ENCODE results near the gene MYZAP. TPM values are rescaled to one million over a fixed set of nuclear protein-coding genes. Genes with fewer than 3 reads are reported as not detected.

The MYZAP gene
- total and polyA plus RNA-seq, 2 of the 8 experiments (the other 6 are each of a cell fraction or from before 2014, with no cell fraction given): 0.41 to 0.65 TPM

- TF ChIP-seq TCF12 (IDR thresholded peaks at IDR 0.05; ENCODE audit: low read depth, low read length) (no peak), SP1 (IDR thresholded peaks at IDR 0.05; ENCODE audit: low read depth, low read length) (no peak), RNF2 (IDR thresholded peaks at IDR 0.05; ENCODE audit: borderline replicate concordance, low read depth, low read length, missing control alignments, poor library complexity, severe bottlenecking) (no peak), BCL11A (IDR thresholded peaks at IDR 0.05; ENCODE audit: low read depth in 2 of 2, low read length in 2 of 2) (no peak), POLR2A (IDR thresholded peaks at IDR 0.05; ENCODE audit: control extremely low read depth in 1 of 2, low read depth in 2 of 2, low read length in 2 of 2) (no peak)
These were observed 37.5 kb upstream of the MYZAP start (continued) for GRCh38 chr15:57554063-57554811.

Measured in H1 (cell line).